HL-60 (cell line): ENCODE results near the gene SLK.

ENCODE experiments used
- DNase-seq, 2 experiments: peaks; one replicate each; pipeline ENCODE4 v3.0.0-alpha.2; 2010 to 2020; ENCODE audit warnings: low read depth in 1 of 2, low spot score in 1 of 2
- H3K27ac ChIP-seq: fragments of 250-450 bp; sonication (Bioruptor Pico); replicated peaks from 2 replicates; pipeline ENCODE4 v1.5.1; 2020; ENCODE audit warnings: mild to moderate bottlenecking, moderate library complexity
- H3K27me3 ChIP-seq: fragments of 250-450 bp; sonication (Bioruptor Pico); 2 replicates; pipeline ENCODE4 v1.5.1; 2021; ENCODE audit warnings: mild to moderate bottlenecking, moderate library complexity; ENCODE audit not compliant: insufficient read depth, poor library complexity, severe bottlenecking
- H3K4me3 ChIP-seq: replicated peaks from 2 replicates; pipeline ENCODE4 v1.5.1; 2011; ENCODE audit warnings: mild to moderate bottlenecking, control low read depth, low read length; ENCODE audit not compliant: insufficient read depth
- GABPA ChIP-seq: IDR thresholded peaks from 2 replicates; pipeline ENCODE4 v1.6.1; 2012; ENCODE audit warnings: low read depth
- POLR2AphosphoS5 ChIP-seq: IDR thresholded peaks from 2 replicates; pipeline ENCODE4 v1.6.1; 2012; ENCODE audit warnings: low read depth
- SPI1 ChIP-seq: IDR thresholded peaks from 2 replicates; pipeline ENCODE4 v1.6.1; 2012; ENCODE audit warnings: low read depth, mild to moderate bottlenecking, borderline replicate concordance
- TF ChIP-seq, protein P1 (sequence below): IDR thresholded peaks from 2 replicates; pipeline ENCODE4 v1.6.1; 2012; ENCODE audit warnings: low read depth; ENCODE audit not compliant: insufficient replicate concordance
- TF ChIP-seq, protein P2 (sequence below): IDR thresholded peaks from one replicate; pipeline ENCODE4 v1.5.1; 2011; ENCODE audit warnings: low read length, control low read depth, inconsistent platforms; ENCODE audit not compliant: insufficient read depth

The SLK gene

GRCh38 chr10:104054430-104054829 lies 87.5 kb downstream of the SLK start:
- DNase-seq: no peak
- no peaks in the 10 kb centered on the region for H3K27me3 ChIP-seq
- TF ChIP-seq, protein P1, sequence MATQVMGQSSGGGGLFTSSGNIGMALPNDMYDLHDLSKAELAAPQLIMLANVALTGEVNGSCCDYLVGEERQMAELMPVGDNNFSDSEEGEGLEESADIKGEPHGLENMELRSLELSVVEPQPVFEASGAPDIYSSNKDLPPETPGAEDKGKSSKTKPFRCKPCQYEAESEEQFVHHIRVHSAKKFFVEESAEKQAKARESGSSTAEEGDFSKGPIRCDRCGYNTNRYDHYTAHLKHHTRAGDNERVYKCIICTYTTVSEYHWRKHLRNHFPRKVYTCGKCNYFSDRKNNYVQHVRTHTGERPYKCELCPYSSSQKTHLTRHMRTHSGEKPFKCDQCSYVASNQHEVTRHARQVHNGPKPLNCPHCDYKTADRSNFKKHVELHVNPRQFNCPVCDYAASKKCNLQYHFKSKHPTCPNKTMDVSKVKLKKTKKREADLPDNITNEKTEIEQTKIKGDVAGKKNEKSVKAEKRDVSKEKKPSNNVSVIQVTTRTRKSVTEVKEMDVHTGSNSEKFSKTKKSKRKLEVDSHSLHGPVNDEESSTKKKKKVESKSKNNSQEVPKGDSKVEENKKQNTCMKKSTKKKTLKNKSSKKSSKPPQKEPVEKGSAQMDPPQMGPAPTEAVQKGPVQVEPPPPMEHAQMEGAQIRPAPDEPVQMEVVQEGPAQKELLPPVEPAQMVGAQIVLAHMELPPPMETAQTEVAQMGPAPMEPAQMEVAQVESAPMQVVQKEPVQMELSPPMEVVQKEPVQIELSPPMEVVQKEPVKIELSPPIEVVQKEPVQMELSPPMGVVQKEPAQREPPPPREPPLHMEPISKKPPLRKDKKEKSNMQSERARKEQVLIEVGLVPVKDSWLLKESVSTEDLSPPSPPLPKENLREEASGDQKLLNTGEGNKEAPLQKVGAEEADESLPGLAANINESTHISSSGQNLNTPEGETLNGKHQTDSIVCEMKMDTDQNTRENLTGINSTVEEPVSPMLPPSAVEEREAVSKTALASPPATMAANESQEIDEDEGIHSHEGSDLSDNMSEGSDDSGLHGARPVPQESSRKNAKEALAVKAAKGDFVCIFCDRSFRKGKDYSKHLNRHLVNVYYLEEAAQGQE: no peak
- TF ChIP-seq SPI1 (no peak), GABPA (no peak)
- no peak overlapping the region for H3K27ac ChIP-seq
- H3K4me3 ChIP-seq: no peak overlapping the region

DNA sequence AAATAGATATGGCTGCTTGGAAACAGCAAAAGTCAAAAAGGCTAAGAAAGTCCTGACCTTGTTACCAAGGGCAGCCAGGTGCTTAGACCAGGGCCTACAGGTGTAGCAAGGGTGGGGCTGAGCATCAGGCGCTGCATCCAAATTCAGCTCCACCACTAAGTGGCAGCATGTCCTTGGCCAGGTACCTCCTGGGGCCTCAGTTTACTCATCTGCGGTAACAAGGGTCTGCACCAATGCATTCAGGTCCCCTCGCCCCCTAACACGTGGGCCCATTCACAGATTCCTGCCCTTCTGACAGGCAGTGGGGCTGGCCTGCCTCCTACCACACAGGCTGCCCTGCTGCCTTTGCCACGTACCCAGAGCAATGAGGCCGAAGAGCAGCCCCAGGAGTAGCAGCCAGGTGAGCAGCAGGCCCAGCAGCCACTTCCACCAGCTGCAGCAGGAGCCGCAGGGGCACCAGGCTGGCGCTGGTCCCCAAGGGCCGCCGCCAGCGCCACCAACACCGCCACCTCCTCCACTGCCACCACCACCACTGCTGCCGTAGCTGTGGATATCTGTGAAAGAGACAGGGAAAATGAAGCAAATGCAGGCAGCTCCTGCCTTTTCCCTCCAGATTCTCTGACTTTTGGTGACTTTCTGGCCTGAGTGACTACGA lies 89.8 kb downstream of the SLK start:
- Histone ChIP-seq H3K27ac (no peak overlapping the region), H3K4me3 (no peak overlapping the region), H3K27me3 (no peaks in the 10 kb centered on the region)
- TF ChIP-seq, protein P2, sequence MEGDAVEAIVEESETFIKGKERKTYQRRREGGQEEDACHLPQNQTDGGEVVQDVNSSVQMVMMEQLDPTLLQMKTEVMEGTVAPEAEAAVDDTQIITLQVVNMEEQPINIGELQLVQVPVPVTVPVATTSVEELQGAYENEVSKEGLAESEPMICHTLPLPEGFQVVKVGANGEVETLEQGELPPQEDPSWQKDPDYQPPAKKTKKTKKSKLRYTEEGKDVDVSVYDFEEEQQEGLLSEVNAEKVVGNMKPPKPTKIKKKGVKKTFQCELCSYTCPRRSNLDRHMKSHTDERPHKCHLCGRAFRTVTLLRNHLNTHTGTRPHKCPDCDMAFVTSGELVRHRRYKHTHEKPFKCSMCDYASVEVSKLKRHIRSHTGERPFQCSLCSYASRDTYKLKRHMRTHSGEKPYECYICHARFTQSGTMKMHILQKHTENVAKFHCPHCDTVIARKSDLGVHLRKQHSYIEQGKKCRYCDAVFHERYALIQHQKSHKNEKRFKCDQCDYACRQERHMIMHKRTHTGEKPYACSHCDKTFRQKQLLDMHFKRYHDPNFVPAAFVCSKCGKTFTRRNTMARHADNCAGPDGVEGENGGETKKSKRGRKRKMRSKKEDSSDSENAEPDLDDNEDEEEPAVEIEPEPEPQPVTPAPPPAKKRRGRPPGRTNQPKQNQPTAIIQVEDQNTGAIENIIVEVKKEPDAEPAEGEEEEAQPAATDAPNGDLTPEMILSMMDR: no peak
- TF ChIP-seq POLR2AphosphoS5 (no peak), SPI1 (no peak), GABPA (no peak)
- TF ChIP-seq, protein P1: no peak
- no peak for DNase-seq

- TF ChIP-seq SPI1 (no peak), GABPA (no peak), POLR2AphosphoS5 (no peak)
- TF ChIP-seq, protein P2: no peak
- TF ChIP-seq, protein P1: no peak
- no peaks in the 10 kb centered on the region for H3K27me3 ChIP-seq
- H3K4me3 ChIP-seq: no peak overlapping the region
- DNase-seq: peak in 1 of 2 experiments; percentile 21
- H3K27ac ChIP-seq: no peak overlapping the region
These were observed 90.8 kb downstream of the SLK start for GRCh38 chr10:104057717-104058116.

- Histone ChIP-seq H3K4me3 (no peak overlapping the region), H3K27me3 (no peaks in the 10 kb centered on the region), H3K27ac (no peak overlapping the region)
- DNase-seq: no peak
- TF ChIP-seq, protein P1: no peak
- TF ChIP-seq, protein P2: no peak
- TF ChIP-seq SPI1: no peak
- TF ChIP-seq POLR2AphosphoS5: no peak
- TF ChIP-seq GABPA: no peak
These were observed 92.4 kb downstream of the SLK start for GRCh38 chr10:104059364-104059763.
